ENCODE measurements around the gene SLC30A2.

Gene SLC30A2

DNA sequence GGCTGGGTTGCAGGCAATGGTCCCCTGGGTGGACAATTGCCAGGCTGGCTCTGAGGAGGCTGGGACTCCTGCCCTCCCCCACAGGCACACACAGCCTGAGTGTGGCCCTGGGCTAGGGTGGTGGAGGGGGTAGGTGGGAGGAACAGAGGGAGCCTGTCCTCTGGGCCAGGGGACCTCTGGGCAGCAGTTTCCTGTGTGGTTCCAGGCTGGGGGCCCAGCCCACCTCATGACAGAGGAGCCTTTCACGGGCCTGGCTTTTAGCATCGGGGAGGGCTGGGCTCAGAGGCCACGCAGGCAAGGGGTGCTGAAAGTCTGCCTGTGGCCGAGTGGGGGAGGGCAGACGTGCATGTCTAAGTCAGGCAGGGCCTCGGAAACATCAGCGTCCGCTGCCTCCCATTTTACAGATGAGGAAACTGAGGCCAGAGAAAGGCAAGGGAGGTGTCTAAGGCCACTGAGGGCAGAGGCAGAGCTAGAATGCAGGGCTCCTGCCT is 17.4 kb downstream of the SLC30A2 start:
- Histone ChIP-seq H3K36me3 (ENCODE audit: insufficient read depth, low read length) (no peaks in the 10 kb centered on the region), H3K9me3 (ENCODE audit: low read length) (no peaks in the 10 kb centered on the region), H3F3A (ENCODE audit: insufficient read depth, low read length) (no peaks in the 10 kb centered on the region), H3K9ac (ENCODE audit: low read length) (no peak overlapping the region), H3K27me3 (ENCODE audit: insufficient read depth, low read length) (no peaks in the 10 kb centered on the region), H3K9me2 (ENCODE audit: low read depth, low read length) (no peaks in the 10 kb centered on the region), H3K27ac (ENCODE audit: low read depth, low read length, poor library complexity, severe bottlenecking) (no peak overlapping the region), H2AFZ (ENCODE audit: low read length) (no peak overlapping the region), H3K4me2 (ENCODE audit: low read length) (no peak overlapping the region), H3K4me1 (ENCODE audit: insufficient read depth, low read length, severe bottlenecking) (no peaks in the 10 kb centered on the region), H3K79me2 (ENCODE audit: insufficient read depth, low read length) (no peaks in the 10 kb centered on the region), H3K4me3 (ENCODE audit: low read depth, low read length, poor library complexity, severe bottlenecking) (no peak overlapping the region), H4K20me1 (ENCODE audit: insufficient read depth, low read length) (no peaks in the 10 kb centered on the region)
- no peak for TF ChIP-seq EZH2 (IDR thresholded peaks at IDR 0.05; ENCODE audit: borderline replicate concordance, low read length)
- TF ChIP-seq, protein P1, sequence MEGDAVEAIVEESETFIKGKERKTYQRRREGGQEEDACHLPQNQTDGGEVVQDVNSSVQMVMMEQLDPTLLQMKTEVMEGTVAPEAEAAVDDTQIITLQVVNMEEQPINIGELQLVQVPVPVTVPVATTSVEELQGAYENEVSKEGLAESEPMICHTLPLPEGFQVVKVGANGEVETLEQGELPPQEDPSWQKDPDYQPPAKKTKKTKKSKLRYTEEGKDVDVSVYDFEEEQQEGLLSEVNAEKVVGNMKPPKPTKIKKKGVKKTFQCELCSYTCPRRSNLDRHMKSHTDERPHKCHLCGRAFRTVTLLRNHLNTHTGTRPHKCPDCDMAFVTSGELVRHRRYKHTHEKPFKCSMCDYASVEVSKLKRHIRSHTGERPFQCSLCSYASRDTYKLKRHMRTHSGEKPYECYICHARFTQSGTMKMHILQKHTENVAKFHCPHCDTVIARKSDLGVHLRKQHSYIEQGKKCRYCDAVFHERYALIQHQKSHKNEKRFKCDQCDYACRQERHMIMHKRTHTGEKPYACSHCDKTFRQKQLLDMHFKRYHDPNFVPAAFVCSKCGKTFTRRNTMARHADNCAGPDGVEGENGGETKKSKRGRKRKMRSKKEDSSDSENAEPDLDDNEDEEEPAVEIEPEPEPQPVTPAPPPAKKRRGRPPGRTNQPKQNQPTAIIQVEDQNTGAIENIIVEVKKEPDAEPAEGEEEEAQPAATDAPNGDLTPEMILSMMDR (IDR thresholded peaks at IDR 0.05; ENCODE audit: low read length) = no peak

DNA sequence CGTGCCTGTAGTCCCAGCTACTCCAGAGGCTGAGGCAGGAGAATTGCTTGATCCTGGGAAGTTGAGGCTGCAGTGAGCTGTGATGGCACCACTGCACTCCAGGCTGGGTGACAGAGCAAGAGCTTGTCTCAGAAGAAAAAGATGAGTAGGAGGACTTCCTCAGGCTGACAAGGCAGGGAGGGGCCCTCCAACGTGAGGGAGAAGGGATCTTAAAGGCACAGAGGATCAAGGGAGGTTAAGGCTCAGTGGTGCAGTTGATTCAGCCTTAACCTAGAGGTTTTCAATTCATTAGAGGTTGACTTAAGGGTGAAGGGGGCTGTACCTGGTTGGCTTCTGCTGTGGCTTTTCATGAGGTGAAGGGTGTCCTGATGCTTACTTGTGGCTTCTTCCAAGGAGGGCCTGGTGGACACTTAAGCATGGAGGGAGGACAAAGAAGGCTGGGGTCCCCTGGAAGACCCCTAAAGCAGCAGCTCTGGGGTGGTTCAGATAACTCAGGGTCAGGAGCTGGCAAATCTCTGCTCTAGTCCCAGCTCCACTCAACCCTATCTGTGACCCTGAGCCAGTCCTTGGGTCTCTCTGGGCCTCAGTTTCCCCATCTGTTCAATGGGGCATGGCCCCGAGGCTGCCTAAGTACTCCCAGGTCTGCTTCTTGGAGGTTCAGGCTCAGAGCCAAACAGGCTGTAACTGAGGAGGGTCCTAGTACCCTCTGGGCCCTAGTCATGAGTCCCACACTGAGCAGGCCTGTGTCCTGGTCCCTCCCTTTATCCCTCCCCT is 18.0 kb downstream of the SLC30A2 start:
- Histone ChIP-seq H3K9me2 (ENCODE audit: low read depth, low read length) (no peaks in the 10 kb centered on the region), H3K4me2 (ENCODE audit: low read length) (no peak overlapping the region), H4K20me1 (ENCODE audit: insufficient read depth, low read length) (no peaks in the 10 kb centered on the region), H3K79me2 (ENCODE audit: insufficient read depth, low read length) (no peaks in the 10 kb centered on the region), H3K27me3 (ENCODE audit: insufficient read depth, low read length) (0 out of 2 replicates have a peak, but pooled peaks cover 5% of the 10 kb centered on the region), H3F3A (ENCODE audit: insufficient read depth, low read length) (no peaks in the 10 kb centered on the region), H2AFZ (ENCODE audit: low read length) (no peak overlapping the region), H3K27ac (ENCODE audit: low read depth, low read length, poor library complexity, severe bottlenecking) (no peak overlapping the region), H3K9me3 (ENCODE audit: low read length) (no peaks in the 10 kb centered on the region), H3K9ac (ENCODE audit: low read length) (no peak overlapping the region), H3K4me3 (ENCODE audit: low read depth, low read length, poor library complexity, severe bottlenecking) (no peak overlapping the region), H3K4me1 (ENCODE audit: insufficient read depth, low read length, severe bottlenecking) (no peaks in the 10 kb centered on the region), H3K36me3 (ENCODE audit: insufficient read depth, low read length) (no peaks in the 10 kb centered on the region)
- no peak for TF ChIP-seq EZH2 (IDR thresholded peaks at IDR 0.05; ENCODE audit: borderline replicate concordance, low read length)
- TF ChIP-seq, protein P1 (IDR thresholded peaks at IDR 0.05; ENCODE audit: low read length) = no peak

GRCh38 chr1:26025517-26025916 is 20.4 kb downstream of the SLC30A2 start:
- H3K9ac ChIP-seq (ENCODE audit: low read length) = no peak overlapping the region
- 0 out of 2 replicates have a peak, but pooled peaks cover 10% of the 10 kb centered on the region for H3K27me3 ChIP-seq (ENCODE audit: insufficient read depth, low read length)
- no peak overlapping the region for H3K4me3 ChIP-seq (ENCODE audit: low read depth, low read length, poor library complexity, severe bottlenecking)
- no peaks in the 10 kb centered on the region for H3K4me1 ChIP-seq (ENCODE audit: insufficient read depth, low read length, severe bottlenecking)
- no peaks in the 10 kb centered on the region for H3K9me2 ChIP-seq (ENCODE audit: low read depth, low read length)
- H3K36me3 ChIP-seq (ENCODE audit: insufficient read depth, low read length) = no peaks in the 10 kb centered on the region
- H3F3A ChIP-seq (ENCODE audit: insufficient read depth, low read length) = no peaks in the 10 kb centered on the region
- TF ChIP-seq, protein P1 (IDR thresholded peaks at IDR 0.05; ENCODE audit: low read length) = no peak
- TF ChIP-seq EZH2 (IDR thresholded peaks at IDR 0.05; ENCODE audit: borderline replicate concordance, low read length) = no peak
- no peak overlapping the region for H3K4me2 ChIP-seq (ENCODE audit: low read length)
- no peaks in the 10 kb centered on the region for H3K79me2 ChIP-seq (ENCODE audit: insufficient read depth, low read length)
- H3K9me3 ChIP-seq (ENCODE audit: low read length) = no peaks in the 10 kb centered on the region
- no peaks in the 10 kb centered on the region for H4K20me1 ChIP-seq (ENCODE audit: insufficient read depth, low read length)
- H2AFZ ChIP-seq (ENCODE audit: low read length) = no peak overlapping the region
- H3K27ac ChIP-seq (ENCODE audit: low read depth, low read length, poor library complexity, severe bottlenecking) = no peak overlapping the region

Data from OCI-LY1 (cell line).